SK-N-SH (cell line): ENCODE data around the gene GRIN1.

ENCODE experiments used
- EZH2phosphoT487 ChIP-seq: fragments of 200-600 bp; sonication (generic); IDR thresholded peaks from 2 replicates; pipeline ENCODE4 v1.6.1; 2017; ENCODE audit warnings: low read depth, mixed run types, mild to moderate bottlenecking, antibody characterized with exemption, moderate library complexity, borderline replicate concordance
- MXI1 ChIP-seq: IDR thresholded peaks from 2 replicates; pipeline ENCODE4 v1.6.1; 2012; ENCODE audit warnings: mild to moderate bottlenecking, low read depth, low read length, improper control_type of control experiment
- NFIC ChIP-seq: IDR thresholded peaks from 2 replicates; pipeline ENCODE4 v1.4.0; 2012; ENCODE audit warnings: borderline replicate concordance
- SIN3A ChIP-seq: IDR thresholded peaks from 2 replicates; pipeline ENCODE4 v1.6.1; 2012; ENCODE audit warnings: low read depth, mild to moderate bottlenecking, low read length, moderate library complexity, borderline replicate concordance
- TF ChIP-seq, protein P1 (sequence below): fragments of 200-600 bp; sonication (generic); IDR thresholded peaks from 2 replicates; pipeline ENCODE4 v1.6.1; 2017; ENCODE audit warnings: antibody characterized with exemption, mild to moderate bottlenecking, moderate library complexity
- TF ChIP-seq, protein P2 (sequence below): IDR thresholded peaks from 2 replicates; pipeline ENCODE4 v1.6.1; 2012; ENCODE audit warnings: mild to moderate bottlenecking, low read depth, low read length, moderate library complexity

DNA sequence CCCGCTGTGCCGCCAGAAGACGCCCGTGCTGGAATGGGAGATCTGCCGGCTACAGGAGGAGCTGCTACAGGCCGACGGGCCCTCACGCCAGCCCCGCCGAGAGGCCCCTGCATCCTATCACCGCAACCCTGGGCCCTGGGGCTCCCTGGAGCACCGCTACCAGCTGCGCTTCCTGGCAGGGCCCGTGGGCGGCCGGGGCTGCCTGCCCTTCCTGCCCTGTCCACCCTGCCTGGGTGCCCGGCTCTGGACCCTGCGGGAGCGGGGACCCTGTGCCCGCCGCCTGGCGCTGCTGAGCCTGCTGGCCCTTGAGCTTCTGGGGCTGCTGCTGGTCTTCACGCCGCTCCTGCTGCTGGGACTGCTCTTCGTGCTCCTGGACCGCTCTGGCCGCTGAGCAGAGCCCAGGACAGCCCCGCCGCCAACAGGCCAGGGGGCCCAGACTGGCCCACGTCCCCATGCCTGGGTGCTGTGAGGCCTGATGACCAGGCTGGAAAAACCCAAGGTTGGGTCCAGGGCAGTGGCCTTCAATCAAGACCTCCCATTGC, 79.3 kb downstream of the GRIN1 start:
- TF ChIP-seq, protein P1, sequence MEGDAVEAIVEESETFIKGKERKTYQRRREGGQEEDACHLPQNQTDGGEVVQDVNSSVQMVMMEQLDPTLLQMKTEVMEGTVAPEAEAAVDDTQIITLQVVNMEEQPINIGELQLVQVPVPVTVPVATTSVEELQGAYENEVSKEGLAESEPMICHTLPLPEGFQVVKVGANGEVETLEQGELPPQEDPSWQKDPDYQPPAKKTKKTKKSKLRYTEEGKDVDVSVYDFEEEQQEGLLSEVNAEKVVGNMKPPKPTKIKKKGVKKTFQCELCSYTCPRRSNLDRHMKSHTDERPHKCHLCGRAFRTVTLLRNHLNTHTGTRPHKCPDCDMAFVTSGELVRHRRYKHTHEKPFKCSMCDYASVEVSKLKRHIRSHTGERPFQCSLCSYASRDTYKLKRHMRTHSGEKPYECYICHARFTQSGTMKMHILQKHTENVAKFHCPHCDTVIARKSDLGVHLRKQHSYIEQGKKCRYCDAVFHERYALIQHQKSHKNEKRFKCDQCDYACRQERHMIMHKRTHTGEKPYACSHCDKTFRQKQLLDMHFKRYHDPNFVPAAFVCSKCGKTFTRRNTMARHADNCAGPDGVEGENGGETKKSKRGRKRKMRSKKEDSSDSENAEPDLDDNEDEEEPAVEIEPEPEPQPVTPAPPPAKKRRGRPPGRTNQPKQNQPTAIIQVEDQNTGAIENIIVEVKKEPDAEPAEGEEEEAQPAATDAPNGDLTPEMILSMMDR = no peak
- TF ChIP-seq SIN3A (no peak), NFIC (no peak), EZH2phosphoT487 (no peak), MXI1 (no peak)
- TF ChIP-seq, protein P2, sequence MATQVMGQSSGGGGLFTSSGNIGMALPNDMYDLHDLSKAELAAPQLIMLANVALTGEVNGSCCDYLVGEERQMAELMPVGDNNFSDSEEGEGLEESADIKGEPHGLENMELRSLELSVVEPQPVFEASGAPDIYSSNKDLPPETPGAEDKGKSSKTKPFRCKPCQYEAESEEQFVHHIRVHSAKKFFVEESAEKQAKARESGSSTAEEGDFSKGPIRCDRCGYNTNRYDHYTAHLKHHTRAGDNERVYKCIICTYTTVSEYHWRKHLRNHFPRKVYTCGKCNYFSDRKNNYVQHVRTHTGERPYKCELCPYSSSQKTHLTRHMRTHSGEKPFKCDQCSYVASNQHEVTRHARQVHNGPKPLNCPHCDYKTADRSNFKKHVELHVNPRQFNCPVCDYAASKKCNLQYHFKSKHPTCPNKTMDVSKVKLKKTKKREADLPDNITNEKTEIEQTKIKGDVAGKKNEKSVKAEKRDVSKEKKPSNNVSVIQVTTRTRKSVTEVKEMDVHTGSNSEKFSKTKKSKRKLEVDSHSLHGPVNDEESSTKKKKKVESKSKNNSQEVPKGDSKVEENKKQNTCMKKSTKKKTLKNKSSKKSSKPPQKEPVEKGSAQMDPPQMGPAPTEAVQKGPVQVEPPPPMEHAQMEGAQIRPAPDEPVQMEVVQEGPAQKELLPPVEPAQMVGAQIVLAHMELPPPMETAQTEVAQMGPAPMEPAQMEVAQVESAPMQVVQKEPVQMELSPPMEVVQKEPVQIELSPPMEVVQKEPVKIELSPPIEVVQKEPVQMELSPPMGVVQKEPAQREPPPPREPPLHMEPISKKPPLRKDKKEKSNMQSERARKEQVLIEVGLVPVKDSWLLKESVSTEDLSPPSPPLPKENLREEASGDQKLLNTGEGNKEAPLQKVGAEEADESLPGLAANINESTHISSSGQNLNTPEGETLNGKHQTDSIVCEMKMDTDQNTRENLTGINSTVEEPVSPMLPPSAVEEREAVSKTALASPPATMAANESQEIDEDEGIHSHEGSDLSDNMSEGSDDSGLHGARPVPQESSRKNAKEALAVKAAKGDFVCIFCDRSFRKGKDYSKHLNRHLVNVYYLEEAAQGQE = no peak
